H9 (cell line): ENCODE data around the gene CATSPERE. TPM values are rescaled to one million over a fixed set of nuclear protein-coding genes. Genes with fewer than 3 reads are reported as not detected.

Experiments
- DNase-seq: peaks from one replicate; pipeline ENCODE4 v3.0.0-alpha.2; 2017
- H2AFZ ChIP-seq: one replicate; pipeline ENCODE4 v1.6.1; 2013; ENCODE audit warnings: mild to moderate bottlenecking, low read length, control low read depth, moderate library complexity
- H2AK5ac ChIP-seq: 2 replicates; pipeline ENCODE4 v1.6.1; 2013; ENCODE audit warnings: low read length, control low read depth, mixed read lengths; ENCODE audit not compliant: insufficient read length
- H2BK120ac ChIP-seq: one replicate; pipeline ENCODE4 v1.6.1; 2013; ENCODE audit warnings: low read depth, mild to moderate bottlenecking, low read length, control low read depth, inconsistent platforms; ENCODE audit not compliant: poor library complexity, severe bottlenecking
- H2BK12ac ChIP-seq: 2 replicates; pipeline ENCODE4 v1.6.1; 2013; ENCODE audit warnings: low read length, control low read depth, mixed read lengths, low read depth; ENCODE audit not compliant: insufficient read length
- H2BK15ac ChIP-seq: 2 replicates; pipeline ENCODE4 v1.6.1; 2013; ENCODE audit warnings: low read depth, low read length, control low read depth
- H2BK20ac ChIP-seq: one replicate; pipeline ENCODE4 v1.6.1; 2013; ENCODE audit warnings: low read depth, mild to moderate bottlenecking, low read length, control low read depth, inconsistent platforms; ENCODE audit not compliant: poor library complexity, severe bottlenecking
- H2BK5ac ChIP-seq: 2 replicates; pipeline ENCODE4 v1.6.1; 2013; ENCODE audit warnings: low read length, control low read depth, mixed read lengths; ENCODE audit not compliant: insufficient read length
- H3K14ac ChIP-seq: 2 replicates; pipeline ENCODE4 v1.6.1; 2013; ENCODE audit warnings: low read length, control low read depth; ENCODE audit not compliant: insufficient read depth
- H3K18ac ChIP-seq: 2 replicates; pipeline ENCODE4 v1.6.1; 2013; ENCODE audit warnings: low read depth, mild to moderate bottlenecking, mixed read lengths, low read length, control low read depth; ENCODE audit not compliant: insufficient read length
- H3K23ac ChIP-seq: 2 replicates; pipeline ENCODE4 v1.6.1; 2013; ENCODE audit warnings: low read length, control low read depth, mixed read lengths, low read depth; ENCODE audit not compliant: insufficient read length
- H3K23me2 ChIP-seq: 2 replicates; pipeline ENCODE4 v1.6.1; 2013; ENCODE audit warnings: low read depth, mild to moderate bottlenecking, mixed read lengths, low read length, control low read depth; ENCODE audit not compliant: insufficient read length, poor library complexity, severe bottlenecking
- H3K27ac ChIP-seq: 2 replicates; pipeline ENCODE4 v1.5.1; 2013; ENCODE audit warnings: low read length, control low read depth, mixed read lengths, low read depth; ENCODE audit not compliant: insufficient read length
- H3K27me3 ChIP-seq: 2 replicates; pipeline ENCODE4 v1.6.1; 2013; ENCODE audit warnings: low read length, control low read depth, inconsistent platforms; ENCODE audit not compliant: insufficient read depth
- H3K4ac ChIP-seq: 2 replicates; pipeline ENCODE4 v1.6.1; 2013; ENCODE audit warnings: low read depth, mild to moderate bottlenecking, control low read depth, inconsistent platforms, low read length, moderate library complexity
- H3K4me1 ChIP-seq: 2 replicates; pipeline ENCODE4 v1.6.1; 2013; ENCODE audit warnings: low read length, control low read depth, inconsistent platforms; ENCODE audit not compliant: insufficient read depth
- H3K4me2 ChIP-seq: 2 replicates; pipeline ENCODE4 v1.6.1; 2013; ENCODE audit warnings: low read length, control low read depth, mixed read lengths; ENCODE audit not compliant: insufficient read length, insufficient read depth
- H3K56ac ChIP-seq: 2 replicates; pipeline ENCODE4 v1.6.1; 2013; ENCODE audit warnings: low read depth, mild to moderate bottlenecking, mixed read lengths, low read length, control low read depth; ENCODE audit not compliant: insufficient read length
- H3K79me1 ChIP-seq: 2 replicates; pipeline ENCODE4 v1.6.1; 2013; ENCODE audit warnings: low read depth, mild to moderate bottlenecking, moderate library complexity, low read length, control low read depth, inconsistent platforms; ENCODE audit not compliant: insufficient read depth, poor library complexity, severe bottlenecking
- H3K79me2 ChIP-seq: 2 replicates; pipeline ENCODE4 v1.6.1; 2013; ENCODE audit warnings: low read length, control low read depth, inconsistent platforms; ENCODE audit not compliant: insufficient read depth
- H3K9ac ChIP-seq: 2 replicates; pipeline ENCODE4 v1.6.1; 2013; ENCODE audit warnings: low read length, control low read depth, mixed read lengths; ENCODE audit not compliant: insufficient read length; ENCODE audit errors: extremely low read depth
- H3K9me3 ChIP-seq: one replicate; pipeline ENCODE4 v1.6.1; 2013; ENCODE audit warnings: low read depth, low read length, inconsistent platforms; ENCODE audit not compliant: control insufficient read depth
- H3T11ph ChIP-seq: one replicate; pipeline ENCODE4 v1.6.1; 2013; ENCODE audit warnings: mild to moderate bottlenecking, low read length, control low read depth, inconsistent platforms
- H4K20me1 ChIP-seq: one replicate; pipeline ENCODE4 v1.6.1; 2013; ENCODE audit not compliant: control insufficient read depth, insufficient read length, insufficient read depth
- H4K5ac ChIP-seq: 2 replicates; pipeline ENCODE4 v1.6.1; 2013; ENCODE audit warnings: low read depth, mild to moderate bottlenecking, mixed read lengths, low read length, control low read depth; ENCODE audit not compliant: insufficient read length
- H4K8ac ChIP-seq: replicated peaks from 2 replicates; pipeline ENCODE4 v1.6.1; 2013; ENCODE audit warnings: low read length, control low read depth, mixed read lengths, low read depth; ENCODE audit not compliant: insufficient read length
- H4K91ac ChIP-seq: 2 replicates; pipeline ENCODE4 v1.6.1; 2013; ENCODE audit warnings: low read depth, mild to moderate bottlenecking, moderate library complexity, mixed read lengths, low read length, control low read depth; ENCODE audit not compliant: insufficient read length
- H3K27ac Mint-ChIP-seq, 3 experiments: 2 replicates in 2 of 3; 3 replicates in 1 of 3; pipeline ENCODE4 v1.8.0; 2020 to 2021; ENCODE audit warnings: mixed read lengths in 3 of 3, mild to moderate bottlenecking in 1 of 3, moderate library complexity in 1 of 3
- H3K27me3 Mint-ChIP-seq: 2 replicates; pipeline ENCODE4 v1.8.0; 2021; ENCODE audit warnings: low read depth, mild to moderate bottlenecking, moderate library complexity, mixed read lengths
- H3K36me3 Mint-ChIP-seq, 3 experiments: 2 replicates in 2 of 3; 3 replicates in 1 of 3; pipeline ENCODE4 v1.8.0; 2020 to 2021; ENCODE audit warnings: low read depth in 3 of 3, mixed read lengths in 3 of 3; ENCODE audit not compliant: insufficient read depth in 1 of 3
- H3K4me1 Mint-ChIP-seq, 2 experiments: 2 replicates each; pipeline ENCODE4 v1.8.0; 2020; ENCODE audit warnings: mixed read lengths in 2 of 2
- H3K4me3 Mint-ChIP-seq, 2 experiments: 2 replicates in 1 of 2; 3 replicates in 1 of 2; pipeline ENCODE4 v1.8.0; 2020 to 2021; ENCODE audit warnings: mild to moderate bottlenecking in 2 of 2, mixed read lengths in 2 of 2, moderate library complexity in 1 of 2
- H3K9me3 Mint-ChIP-seq, 2 experiments: 2 replicates in 1 of 2; 3 replicates in 1 of 2; pipeline ENCODE4 v1.8.0; 2020; ENCODE audit warnings: mild to moderate bottlenecking in 2 of 2, mixed read lengths in 2 of 2, moderate library complexity in 1 of 2
- CTCF ChIP-seq: fragments of 200-600 bp; sonication (generic); conservative IDR thresholded peaks from 3 replicates; pipeline ENCODE4 v1.8.0; 2021; ENCODE audit warnings: antibody characterized with exemption, mild to moderate bottlenecking
- WGBS: extraction: QIAGEN DNeasy Blood & Tissue Kit; methylation state at CpG from one replicate; pipeline ENCODE4 v1.1.7; 2013; ENCODE audit warnings: missing lambda C conversion rate, low lambda C conversion rate, mixed read lengths; ENCODE audit not compliant: insufficient read length; ENCODE audit errors: extremely low coverage; 5-methylcytosine and 5-hydroxymethylcytosine counted together
- total RNA-seq: library from RNA; stranded (reverse); gene quantifications from 2 replicates; pipeline ENCODE4 v1.2.1, GENCODE V29; 2021

Gene CATSPERE
- total RNA-seq, 1 experiment from 2014 or later = 0.31 TPM

DNA sequence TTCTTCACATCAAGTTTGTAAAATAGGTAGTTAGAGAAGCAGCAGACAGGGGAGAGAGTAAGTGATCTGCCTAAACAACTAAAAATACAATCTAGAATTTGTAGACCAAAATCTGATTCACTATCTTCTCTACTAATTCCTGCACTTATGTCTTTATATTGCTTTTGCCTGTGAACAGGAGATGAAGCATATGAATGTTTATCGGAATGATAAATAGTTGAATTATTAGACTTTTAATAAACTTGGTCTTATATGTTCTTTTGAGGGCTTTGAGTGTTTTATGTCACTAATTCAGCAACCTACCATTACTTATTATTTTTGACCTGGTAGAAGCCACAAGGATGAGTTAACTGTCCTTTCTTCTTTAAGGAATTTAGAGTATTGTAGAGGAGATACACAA, 194.1 kb downstream of the CATSPERE start:
- Histone ChIP-seq H3K27me3 (no peaks in the 10 kb centered on the region), H3K4ac (no peak overlapping the region), H2BK120ac (no peak overlapping the region), H3K23ac (no peak overlapping the region), H2BK15ac (no peak overlapping the region), H4K8ac (no peak overlapping the region), H3K23me2 (peaks cover 10% of the 10 kb centered on the region), H3K4me2 (peak overlapping the region; percentile 72), H3K9ac (no peak overlapping the region), H2AFZ (no peak overlapping the region), H3K56ac (no peak overlapping the region), H3K79me2 (peaks cover 46% of the 10 kb centered on the region), H2BK5ac (no peak overlapping the region), H3K27ac (no peak overlapping the region), H4K5ac (no peak overlapping the region), H3K18ac (no peak overlapping the region), H3K4me1 (peaks cover 15% of the 10 kb centered on the region), H3T11ph (no peak overlapping the region), H4K20me1 (peaks cover 2% of the 10 kb centered on the region), H4K91ac (no peak overlapping the region), H3K79me1 (peaks cover 5% of the 10 kb centered on the region), H2BK20ac (no peak overlapping the region), H2BK12ac (no peak overlapping the region), H2AK5ac (no peak overlapping the region), H3K9me3 (no peaks in the 10 kb centered on the region), H3K14ac (no peak overlapping the region)
- Mint-ChIP-seq H3K4me1 (peaks cover 47 to 50% of the 10 kb centered on the region in 2 experiments), H3K27me3 (no peaks in the 10 kb centered on the region; the same call in 1 of the 2 replicates), H3K27ac (no peak overlapping the region), H3K36me3 (peaks cover 23 to 31% (median 25%) of the 10 kb centered on the region in 3 experiments), H3K4me3 (no peak overlapping the region), H3K9me3 (peaks cover 0 to 2% of the 10 kb centered on the region in 2 experiments; a peak in 3 of 5 replicates)
- DNase-seq = no peak
- 100% methylated on average over 1 of the region's 1 CpG for WGBS
- TF ChIP-seq CTCF = no peak
